SH-SY5Y (cell line): ENCODE results near the gene CCR5.

Experiments
- GATA2 ChIP-seq: IDR thresholded peaks from 2 replicates; pipeline ENCODE4 v1.6.1; 2011; ENCODE audit warnings: mild to moderate bottlenecking, low read depth, low read length
- GATA3 ChIP-seq: IDR thresholded peaks from 2 replicates; pipeline ENCODE4 v1.6.1; 2011; ENCODE audit warnings: low read depth, mild to moderate bottlenecking, low read length, moderate library complexity

GRCh38 chr3:46365041-46365440 is 5.7 kb upstream of the CCR5 start:
- TF ChIP-seq GATA3 (no peak), GATA2 (no peak)
